ENCODE data around the gene NOTO. TPM values are rescaled to one million over a fixed set of nuclear protein-coding genes. Genes with fewer than 3 reads are reported as not detected.

Gene NOTO
- polyA plus RNA-seq, 2 of the 4 experiments (the other 2 are of a cell fraction): 0.03 TPM; not detected in 1

DNA sequence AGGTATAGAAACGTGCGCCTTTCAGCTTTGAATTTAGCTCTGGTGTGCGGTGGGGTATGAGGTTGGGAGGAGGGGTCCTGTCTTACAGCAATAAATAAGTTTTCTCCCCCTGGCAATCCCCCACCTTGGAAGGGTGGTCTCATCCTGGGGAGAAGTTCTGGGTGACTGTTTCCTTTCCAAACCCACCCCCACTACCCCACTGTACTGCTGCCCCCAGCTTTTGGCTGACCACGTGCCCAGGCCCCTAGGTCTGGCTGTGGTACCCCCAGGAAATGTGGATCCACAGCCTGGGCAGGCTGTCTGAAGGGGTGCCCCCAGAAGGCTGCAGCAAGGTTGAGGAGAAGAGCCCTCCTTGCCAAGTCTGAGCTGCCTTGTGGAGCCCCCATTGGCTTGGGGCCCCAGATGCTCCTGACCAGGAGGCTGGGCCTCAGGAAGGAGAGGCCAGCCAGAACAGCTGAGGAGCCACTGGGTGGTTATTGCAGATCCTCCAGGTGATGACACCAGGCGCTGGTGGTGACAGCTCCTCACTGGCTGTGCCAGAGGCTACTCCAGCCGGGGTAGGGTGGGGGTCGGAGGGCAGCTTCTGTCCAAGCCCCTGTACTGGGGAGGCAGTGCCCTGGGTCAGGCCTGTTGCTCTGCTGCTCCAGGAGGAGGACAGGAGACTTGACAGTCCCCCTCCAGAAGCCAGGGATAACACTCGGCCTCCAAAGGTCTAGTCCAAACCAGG lies 56.0 kb downstream of the NOTO start:
- WGBS (ENCODE audit: missing lambda C conversion rate): 81% methylated on average over 5 of the region's 8 CpGs
- Histone ChIP-seq H3K27ac (no peak overlapping the region), H3K9me3 (no peaks in the 10 kb centered on the region), H3K4me3 (no peak overlapping the region), H3K4me2 (no peak overlapping the region), H3K4me1 (no peaks in the 10 kb centered on the region)
- FAIRE-seq (no peak), ATAC-seq (no peak), DNase-seq (ENCODE audit: low read depth in 1 of 2, low spot score in 1 of 2) (no peak)
- POLR2A ChIA-PET: interaction anchor here (1.4 to 2.1 kb wide), 2 partner anchors 14 to 25 kb away, joined by 5 to 8 read pairs; partner anchors contain the start of genes CCT7 and PRADC1
- TF ChIP-seq, protein P1, sequence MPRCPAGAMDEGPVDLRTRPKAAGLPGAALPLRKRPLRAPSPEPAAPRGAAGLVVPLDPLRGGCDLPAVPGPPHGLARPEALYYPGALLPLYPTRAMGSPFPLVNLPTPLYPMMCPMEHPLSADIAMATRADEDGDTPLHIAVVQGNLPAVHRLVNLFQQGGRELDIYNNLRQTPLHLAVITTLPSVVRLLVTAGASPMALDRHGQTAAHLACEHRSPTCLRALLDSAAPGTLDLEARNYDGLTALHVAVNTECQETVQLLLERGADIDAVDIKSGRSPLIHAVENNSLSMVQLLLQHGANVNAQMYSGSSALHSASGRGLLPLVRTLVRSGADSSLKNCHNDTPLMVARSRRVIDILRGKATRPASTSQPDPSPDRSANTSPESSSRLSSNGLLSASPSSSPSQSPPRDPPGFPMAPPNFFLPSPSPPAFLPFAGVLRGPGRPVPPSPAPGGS (IDR thresholded peaks at IDR 0.05): no peak
- TF ChIP-seq KDM1A (IDR thresholded peaks at IDR 0.05; ENCODE audit: low read depth): no peak
- TF ChIP-seq RCOR1 (IDR thresholded peaks at IDR 0.05; ENCODE audit: low read depth, low read length): no peak
- no peak for TF ChIP-seq RARB (CRISPR knock-in tag; IDR thresholded peaks at IDR 0.05)
- TF ChIP-seq NPAS2 (CRISPR knock-in tag; IDR thresholded peaks at IDR 0.05; ENCODE audit: borderline replicate concordance): no peak
- no peak for TF ChIP-seq TFCP2L1 (CRISPR knock-in tag; IDR thresholded peaks at IDR 0.05)
- TF ChIP-seq, protein P2, sequence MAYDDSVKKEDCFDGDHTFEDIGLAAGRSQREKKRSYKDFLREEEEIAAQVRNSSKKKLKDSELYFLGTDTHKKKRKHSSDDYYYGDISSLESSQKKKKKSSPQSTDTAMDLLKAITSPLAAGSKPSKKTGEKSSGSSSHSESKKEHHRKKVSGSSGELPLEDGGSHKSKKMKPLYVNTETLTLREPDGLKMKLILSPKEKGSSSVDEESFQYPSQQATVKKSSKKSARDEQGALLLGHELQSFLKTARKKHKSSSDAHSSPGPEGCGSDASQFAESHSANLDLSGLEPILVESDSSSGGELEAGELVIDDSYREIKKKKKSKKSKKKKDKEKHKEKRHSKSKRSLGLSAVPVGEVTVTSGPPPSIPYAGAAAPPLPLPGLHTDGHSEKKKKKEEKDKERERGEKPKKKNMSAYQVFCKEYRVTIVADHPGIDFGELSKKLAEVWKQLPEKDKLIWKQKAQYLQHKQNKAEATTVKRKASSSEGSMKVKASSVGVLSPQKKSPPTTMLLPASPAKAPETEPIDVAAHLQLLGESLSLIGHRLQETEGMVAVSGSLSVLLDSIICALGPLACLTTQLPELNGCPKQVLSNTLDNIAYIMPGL (CRISPR knock-in tag; IDR thresholded peaks at IDR 0.05; ENCODE audit: borderline replicate concordance): no peak
- no peak for TF ChIP-seq CHD4 (IDR thresholded peaks at IDR 0.05; ENCODE audit: borderline replicate concordance)
- CTCF ChIA-PET: interaction anchor here (0.8 to 4.8 kb wide), 15 partner anchors 9 to 364 kb away, joined by 3 to 50 read pairs (median 6); partner anchors contain the start of genes CCT7, EGR4 and PRADC1

DNA sequence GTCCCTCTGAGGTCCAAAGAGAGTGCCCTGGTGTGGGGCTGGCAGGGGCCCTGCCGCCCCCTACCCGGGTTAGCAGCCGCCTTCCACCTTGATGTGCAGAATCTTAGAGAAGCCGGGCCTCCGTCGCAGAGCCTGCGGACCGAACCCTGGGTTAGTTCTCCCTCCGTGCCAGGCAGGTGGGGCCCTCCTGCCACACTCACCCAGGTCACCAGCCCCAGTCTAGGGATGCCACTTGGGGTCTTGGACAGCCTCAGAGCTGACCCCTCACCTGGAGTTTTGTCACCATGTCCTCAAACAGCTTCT lies 56.5 kb downstream of the NOTO start:
- Histone ChIP-seq H3K9me3 (no peaks in the 10 kb centered on the region), H3K4me1 (no peaks in the 10 kb centered on the region), H3K4me3 (no peak overlapping the region), H3K4me2 (no peak overlapping the region), H3K27ac (no peak overlapping the region)
- WGBS (ENCODE audit: missing lambda C conversion rate): 92% methylated on average over 9 of the region's 9 CpGs
- DNase-seq (ENCODE audit: low read depth in 1 of 2, low spot score in 1 of 2) (no peak), FAIRE-seq (no peak), ATAC-seq (no peak)
- TF ChIP-seq EHF (CRISPR knock-in tag; IDR thresholded peaks at IDR 0.05): no peak
- no peak for TF ChIP-seq RNF2 (IDR thresholded peaks at IDR 0.05; ENCODE audit: borderline replicate concordance, low read depth)
- TF ChIP-seq, protein P1 (IDR thresholded peaks at IDR 0.05): no peak
- no peak for TF ChIP-seq FOXS1 (CRISPR knock-in tag; IDR thresholded peaks at IDR 0.05)
- TF ChIP-seq HOXB5 (CRISPR knock-in tag; IDR thresholded peaks at IDR 0.05): no peak
- no peak for TF ChIP-seq EP300 (IDR thresholded peaks at IDR 0.05)
- TF ChIP-seq KDM1A (IDR thresholded peaks at IDR 0.05; ENCODE audit: low read depth): no peak
- TF ChIP-seq JUN (IDR thresholded peaks at IDR 0.05): no peak
- TF ChIP-seq, protein P3, sequence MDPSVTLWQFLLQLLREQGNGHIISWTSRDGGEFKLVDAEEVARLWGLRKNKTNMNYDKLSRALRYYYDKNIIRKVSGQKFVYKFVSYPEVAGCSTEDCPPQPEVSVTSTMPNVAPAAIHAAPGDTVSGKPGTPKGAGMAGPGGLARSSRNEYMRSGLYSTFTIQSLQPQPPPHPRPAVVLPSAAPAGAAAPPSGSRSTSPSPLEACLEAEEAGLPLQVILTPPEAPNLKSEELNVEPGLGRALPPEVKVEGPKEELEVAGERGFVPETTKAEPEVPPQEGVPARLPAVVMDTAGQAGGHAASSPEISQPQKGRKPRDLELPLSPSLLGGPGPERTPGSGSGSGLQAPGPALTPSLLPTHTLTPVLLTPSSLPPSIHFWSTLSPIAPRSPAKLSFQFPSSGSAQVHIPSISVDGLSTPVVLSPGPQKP (IDR thresholded peaks at IDR 0.05; ENCODE audit: low read depth, low read length): no peak
- no peak for TF ChIP-seq FOSL2 (IDR thresholded peaks at IDR 0.05)
- no peak for TF ChIP-seq FOSL2 (CRISPR knock-in tag; IDR thresholded peaks at IDR 0.05)
- TF ChIP-seq, protein P4, sequence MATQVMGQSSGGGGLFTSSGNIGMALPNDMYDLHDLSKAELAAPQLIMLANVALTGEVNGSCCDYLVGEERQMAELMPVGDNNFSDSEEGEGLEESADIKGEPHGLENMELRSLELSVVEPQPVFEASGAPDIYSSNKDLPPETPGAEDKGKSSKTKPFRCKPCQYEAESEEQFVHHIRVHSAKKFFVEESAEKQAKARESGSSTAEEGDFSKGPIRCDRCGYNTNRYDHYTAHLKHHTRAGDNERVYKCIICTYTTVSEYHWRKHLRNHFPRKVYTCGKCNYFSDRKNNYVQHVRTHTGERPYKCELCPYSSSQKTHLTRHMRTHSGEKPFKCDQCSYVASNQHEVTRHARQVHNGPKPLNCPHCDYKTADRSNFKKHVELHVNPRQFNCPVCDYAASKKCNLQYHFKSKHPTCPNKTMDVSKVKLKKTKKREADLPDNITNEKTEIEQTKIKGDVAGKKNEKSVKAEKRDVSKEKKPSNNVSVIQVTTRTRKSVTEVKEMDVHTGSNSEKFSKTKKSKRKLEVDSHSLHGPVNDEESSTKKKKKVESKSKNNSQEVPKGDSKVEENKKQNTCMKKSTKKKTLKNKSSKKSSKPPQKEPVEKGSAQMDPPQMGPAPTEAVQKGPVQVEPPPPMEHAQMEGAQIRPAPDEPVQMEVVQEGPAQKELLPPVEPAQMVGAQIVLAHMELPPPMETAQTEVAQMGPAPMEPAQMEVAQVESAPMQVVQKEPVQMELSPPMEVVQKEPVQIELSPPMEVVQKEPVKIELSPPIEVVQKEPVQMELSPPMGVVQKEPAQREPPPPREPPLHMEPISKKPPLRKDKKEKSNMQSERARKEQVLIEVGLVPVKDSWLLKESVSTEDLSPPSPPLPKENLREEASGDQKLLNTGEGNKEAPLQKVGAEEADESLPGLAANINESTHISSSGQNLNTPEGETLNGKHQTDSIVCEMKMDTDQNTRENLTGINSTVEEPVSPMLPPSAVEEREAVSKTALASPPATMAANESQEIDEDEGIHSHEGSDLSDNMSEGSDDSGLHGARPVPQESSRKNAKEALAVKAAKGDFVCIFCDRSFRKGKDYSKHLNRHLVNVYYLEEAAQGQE (IDR thresholded peaks at IDR 0.05): no peak
- TF ChIP-seq EHMT2 (IDR thresholded peaks at IDR 0.05; ENCODE audit: low read depth): no peak
- TF ChIP-seq, protein P5, sequence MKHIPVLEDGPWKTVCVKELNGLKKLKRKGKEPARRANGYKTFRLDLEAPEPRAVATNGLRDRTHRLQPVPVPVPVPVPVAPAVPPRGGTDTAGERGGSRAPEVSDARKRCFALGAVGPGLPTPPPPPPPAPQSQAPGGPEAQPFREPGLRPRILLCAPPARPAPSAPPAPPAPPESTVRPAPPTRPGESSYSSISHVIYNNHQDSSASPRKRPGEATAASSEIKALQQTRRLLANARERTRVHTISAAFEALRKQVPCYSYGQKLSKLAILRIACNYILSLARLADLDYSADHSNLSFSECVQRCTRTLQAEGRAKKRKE (CRISPR knock-in tag; IDR thresholded peaks at IDR 0.05; ENCODE audit: low read depth): no peak
- ChIA-PET POLR2A (no interaction called here), CTCF (interaction anchor here (0.6 to 4.8 kb wide), 12 partner anchors 10 to 364 kb away, joined by 3 to 50 read pairs (median 6); partner anchors contain the start of genes CCT7 and EGR4)

Measured in A549 (cell line).